HG03558 (cell line): ENCODE data around the gene RASAL1.

Experiments used
- ATAC-seq: cut with Tn5 transposase; IDR thresholded peaks from one replicate; pipeline ENCODE4 v1.9.1; 2021; ENCODE audit warnings: moderate number of reproducible peaks; ENCODE audit not compliant: unreplicated experiment; ENCODE audit errors: extremely low read depth

Gene RASAL1

DNA sequence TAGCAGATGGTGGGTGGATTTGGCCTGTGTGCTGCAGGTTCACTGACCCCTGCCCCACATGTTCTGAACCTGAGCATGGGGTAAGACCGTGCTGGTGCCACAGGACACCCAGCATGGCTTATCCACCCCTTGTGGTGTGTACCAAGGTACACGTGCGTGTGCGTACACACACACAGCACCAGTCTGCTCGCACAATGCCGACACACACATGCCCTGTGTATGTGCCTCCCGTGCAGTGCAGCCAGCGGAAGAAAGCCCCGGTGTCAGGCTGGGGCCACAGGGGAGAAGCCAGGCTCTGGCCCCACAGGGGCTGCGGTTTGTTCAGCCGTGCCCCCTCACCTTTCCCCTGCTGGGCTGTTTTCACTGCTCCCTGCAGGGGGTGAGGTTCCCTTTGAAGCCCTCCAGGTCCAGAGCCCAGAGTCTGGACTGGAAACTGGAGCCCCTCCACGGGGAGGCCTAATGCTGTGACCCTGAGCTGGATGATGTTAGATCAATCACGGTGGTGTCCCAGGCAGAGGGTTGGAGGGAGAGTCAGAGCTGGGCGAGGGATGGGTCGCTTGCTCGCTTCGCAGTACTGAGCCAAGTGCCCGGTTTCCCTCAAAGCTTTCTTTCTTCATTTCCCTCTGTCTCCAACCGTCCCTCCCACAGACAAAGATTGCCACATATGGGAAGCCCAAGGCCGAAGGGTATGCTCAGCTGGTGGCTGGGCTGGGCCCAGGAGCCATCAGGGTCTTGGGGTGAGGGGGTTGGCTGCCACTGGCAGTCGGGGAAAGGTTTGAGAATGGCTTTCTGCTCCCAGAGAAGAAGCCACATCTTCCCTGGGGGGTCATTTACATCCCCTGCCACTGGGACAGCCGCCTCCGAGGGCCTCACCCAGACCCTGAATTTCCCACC, 72.8 kb downstream of the RASAL1 start:
- ATAC-seq: no peak

DNA sequence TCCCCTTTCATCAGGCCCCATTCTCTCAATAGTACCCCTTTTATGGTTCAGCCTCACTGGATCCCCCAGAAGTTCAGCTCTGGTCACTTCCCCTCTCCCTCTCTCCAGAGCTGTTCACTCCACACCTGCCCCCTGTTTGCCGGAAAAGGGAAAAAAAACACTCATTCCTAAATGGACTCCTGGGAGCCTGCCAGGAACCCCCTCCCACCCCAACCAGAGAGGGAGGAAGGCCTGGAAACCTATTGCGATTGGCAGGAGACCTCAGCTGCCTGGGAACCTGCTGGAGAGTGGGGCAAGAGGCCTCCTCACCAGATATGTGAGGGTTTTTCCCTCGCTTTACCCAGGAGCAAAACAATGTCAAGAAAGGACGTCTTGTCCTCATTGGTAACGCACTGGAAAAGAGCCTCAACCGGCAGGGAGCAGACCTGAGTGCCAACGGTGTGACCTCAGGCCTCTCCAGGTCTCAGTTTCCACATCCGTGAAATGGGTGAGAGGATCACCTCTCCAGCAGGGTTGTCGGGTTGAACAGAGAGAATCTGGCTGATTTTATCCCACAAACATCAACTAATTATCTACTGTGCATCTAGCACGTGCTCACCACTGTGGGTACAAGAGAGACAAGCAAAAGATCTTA, 74.4 kb downstream of the RASAL1 start:
- ATAC-seq: no peak

DNA sequence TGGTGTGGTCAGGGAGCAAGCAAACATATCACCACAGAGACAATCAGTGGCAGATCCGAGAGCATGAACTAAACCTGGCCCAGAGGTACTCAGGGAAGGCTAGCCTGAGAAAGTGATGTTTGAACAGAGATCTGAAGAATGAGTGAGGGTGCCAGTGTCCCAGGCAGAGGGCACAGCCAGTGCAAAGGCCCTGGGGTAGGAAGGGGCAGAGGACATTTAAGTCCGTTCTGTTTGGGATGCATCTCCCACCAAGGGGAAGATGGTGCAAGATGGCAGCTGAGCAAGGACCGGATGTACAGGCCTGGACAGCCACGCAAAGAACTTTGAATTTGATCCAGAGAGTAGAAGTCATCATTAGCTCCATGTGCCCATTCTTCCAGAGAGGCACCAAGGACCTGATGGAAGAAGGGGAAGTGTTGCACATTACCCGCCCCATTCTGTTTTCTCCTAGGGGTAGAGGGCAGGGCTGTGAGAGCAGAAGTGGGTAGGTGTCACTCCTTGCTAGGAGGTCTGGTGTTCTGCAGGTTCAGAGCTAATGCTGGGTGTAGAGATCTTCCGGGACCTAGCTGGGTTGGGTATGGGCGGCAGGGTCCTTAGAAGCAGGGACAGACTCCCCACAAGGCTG, 75.1 kb downstream of the RASAL1 start:
- no peak for ATAC-seq

DNA sequence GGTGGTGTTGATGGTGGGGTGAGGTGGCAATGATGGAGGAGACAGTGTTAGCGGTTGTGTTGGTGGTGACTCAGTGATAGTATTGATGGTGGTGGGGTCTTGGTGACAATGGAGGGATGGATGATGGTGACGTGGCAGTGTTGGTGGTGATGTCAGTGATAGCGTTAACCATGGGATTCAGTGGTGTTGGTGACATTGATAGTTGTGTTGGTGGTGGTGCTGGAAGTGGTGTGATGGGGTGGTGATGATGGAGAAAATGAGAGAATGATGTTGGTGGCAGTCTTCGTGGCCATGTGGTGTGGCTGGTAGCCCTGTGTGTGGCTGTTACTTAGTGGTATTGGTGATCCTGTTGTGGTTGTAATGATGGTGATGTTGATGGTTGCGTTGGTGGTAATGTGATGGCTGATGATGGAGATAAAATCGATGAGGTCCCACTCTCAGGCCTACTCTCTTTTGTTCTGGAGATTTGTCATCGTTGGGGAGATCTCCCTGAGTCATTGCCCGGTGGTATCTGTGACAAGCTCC, 76.4 kb downstream of the RASAL1 start:
- no peak for ATAC-seq

DNA sequence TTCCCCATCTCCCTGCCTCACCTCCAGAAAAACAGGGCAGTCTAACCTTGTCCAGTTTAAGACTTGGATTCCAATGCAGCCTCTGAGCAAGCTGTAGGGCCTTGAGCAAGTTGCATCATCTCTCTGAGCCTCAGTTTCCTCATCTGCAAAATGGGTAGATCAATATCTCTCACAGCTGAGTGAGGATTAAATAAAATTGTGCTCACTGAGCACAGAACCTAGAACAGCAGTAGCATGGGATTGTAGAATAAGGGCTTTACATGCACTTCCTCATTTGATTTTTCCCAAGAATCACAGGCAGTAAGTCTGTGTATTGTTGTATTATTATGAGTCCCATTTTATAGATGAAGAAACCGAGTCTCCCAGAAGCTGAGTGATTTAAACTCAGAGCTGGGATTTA, 77.0 kb downstream of the RASAL1 start:
- ATAC-seq: no peak

DNA sequence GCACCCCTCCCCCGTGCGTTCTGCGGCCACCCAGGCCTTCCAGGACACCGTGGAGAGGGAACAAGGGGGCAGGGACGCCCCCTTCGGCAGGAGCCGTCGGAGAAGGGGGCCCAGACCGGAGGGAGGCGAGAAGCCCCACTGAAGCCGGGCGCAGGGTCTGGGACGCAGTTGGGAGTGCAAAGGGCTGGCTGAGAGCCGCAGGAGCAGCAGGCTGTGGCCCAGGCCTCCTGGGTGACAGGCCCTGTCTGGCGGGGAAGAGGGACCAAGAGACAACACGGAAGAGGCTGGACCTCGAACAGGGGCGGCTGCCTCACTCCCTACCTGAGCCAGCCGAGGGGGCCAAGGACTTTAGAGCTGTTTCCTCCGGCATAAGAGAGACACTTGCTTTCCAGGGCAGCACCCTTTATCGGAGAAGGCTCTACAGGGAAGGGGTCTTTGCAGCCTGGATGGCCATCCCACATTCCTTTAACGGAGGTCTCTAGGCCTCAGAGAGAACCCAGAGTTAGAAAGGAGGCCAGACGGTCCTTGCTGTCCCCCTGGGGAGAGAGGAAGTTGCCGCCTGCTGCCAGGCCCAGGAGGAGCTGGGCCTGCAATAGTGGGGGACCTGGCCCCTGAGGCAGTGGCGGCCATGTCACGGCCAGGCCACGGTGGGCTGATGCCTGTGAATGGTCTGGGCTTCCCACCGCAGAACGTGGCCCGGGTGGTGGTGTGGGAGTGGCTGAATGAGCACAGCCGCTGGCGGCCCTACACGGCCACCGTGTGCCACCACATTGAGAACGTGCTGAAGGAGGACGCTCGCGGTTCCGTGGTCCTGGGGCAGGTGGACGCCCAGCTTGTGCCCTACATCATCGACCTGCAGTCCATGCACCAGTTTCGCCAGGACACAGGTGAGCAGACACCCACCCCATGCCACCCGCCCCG, 77.7 kb downstream of the RASAL1 start:
- no peak for ATAC-seq

DNA sequence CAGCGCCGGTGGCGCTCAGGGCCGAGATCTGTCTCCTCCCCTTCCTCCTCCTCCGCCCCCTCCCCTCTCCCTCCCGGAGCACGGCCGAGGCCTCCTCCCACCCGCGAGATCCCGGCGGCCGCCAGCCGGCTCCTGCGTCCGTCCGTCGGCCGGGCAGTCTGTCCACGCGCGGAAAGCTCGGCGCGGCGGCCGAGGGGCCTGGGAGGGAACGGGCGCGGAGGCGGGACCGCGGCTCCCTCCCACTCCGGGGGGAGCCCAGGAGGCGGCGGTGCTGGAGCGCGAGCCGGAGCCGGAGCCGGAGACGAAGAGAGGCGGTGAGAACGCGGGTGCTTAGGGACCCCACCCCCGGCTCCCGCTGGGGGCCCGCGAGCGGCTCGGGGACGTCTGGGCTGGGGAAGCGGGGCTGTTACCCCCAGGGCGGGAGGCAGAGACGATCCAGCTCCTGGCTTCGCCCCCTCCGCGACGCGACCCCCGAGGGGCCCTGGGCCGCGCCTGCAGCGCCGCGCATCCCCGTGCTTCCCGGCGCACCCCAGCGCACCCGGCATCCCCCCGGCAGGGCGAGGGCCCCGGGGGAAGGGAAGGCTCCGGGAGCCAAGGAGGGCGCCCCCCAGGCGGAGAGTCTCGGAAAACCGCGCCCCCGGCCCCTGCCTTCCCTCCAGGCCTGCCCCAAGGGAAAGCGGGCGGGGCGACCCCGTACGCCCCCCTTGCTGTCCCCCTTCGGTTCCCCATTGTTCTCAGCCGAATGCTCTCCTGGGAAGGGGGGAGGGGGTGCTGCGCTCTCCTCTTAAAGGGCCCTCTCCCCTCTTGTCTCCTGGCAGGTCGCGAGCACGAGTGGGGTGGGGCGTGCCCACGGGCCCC, 78.7 kb downstream of the RASAL1 start, which contains the start of gene DTX1:
TSS of gene DTX1 (plus strand) at position 100 of the 858 bp plus-strand sequence. CDS start 1,463 bp downstream, outside the sequence.
- ATAC-seq: no peak

DNA sequence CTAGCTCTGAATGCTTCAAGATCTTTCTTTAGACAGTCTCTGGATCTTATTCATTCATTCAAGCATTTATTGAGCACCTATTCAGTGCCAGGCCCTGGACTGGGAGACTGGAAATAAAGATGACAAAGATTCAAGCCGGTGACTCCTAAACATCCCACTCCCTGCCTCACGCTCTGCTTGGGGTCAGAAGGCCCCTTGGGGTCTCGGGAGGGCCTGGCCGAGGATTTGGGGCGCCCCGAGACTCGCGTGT, 79.3 kb downstream of the RASAL1 start:
- no peak for ATAC-seq

DNA sequence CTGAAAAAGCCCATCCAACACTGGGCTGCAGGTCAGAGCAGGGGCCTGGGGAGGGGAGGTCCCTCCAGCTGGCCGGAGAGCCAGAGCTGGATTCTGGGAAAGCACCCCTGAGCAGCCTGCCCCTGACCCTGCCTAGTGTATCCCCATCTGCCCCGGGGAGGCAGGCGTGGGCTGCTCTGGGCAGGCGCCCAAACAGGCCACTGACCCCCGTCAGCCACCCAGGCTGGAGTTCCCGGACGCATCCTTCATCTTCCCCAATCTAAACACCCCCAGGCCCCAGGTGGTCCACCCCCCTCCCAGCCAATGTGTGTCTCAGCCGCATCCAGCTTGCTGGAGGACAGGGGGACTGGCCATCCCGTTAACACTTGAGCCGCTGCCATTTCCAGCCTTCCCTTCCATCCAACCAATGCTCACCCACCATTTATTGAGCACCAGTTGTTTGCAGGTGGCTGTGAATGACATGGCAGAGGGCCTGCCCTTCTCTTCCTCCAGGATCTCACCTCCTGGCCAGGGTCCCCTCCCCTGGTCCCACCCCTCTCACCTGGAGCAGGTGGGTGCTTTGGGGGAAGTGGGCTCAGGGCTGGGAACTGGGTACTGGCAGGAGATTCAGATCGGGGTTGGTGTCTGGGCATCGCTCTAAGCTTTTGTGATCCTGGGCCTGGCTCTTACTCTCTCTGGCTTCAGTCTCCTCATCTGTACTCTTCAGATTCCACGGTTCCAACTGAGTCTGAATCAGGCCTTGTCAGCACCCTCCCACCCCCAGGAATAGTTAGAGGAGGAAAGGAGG, 79.8 kb downstream of the RASAL1 start:
- no peak for ATAC-seq

DNA sequence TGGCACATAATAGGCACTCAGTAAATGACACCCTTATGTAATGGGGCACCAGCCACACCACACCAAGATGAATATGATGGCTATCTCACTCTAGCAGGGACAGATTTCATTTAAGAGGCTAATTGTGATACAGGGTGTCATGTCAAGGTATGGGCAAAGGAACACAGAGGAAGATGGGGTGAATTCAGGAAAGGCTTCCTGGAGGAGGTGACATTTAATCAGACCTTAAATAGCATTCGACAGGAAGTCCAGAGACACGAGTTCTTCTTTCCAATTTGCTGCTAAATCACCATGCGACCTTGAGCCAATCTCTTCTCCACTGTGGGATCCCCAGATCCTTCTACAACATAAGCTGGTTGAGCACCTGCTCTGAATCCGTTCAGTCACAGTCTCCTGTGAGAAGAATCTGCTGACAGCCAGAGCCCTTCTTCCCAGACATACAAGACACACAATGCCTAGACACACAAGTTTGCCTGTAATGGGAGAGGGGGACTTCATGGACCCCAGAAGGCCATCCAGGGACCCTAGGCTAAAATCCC, 80.5 kb downstream of the RASAL1 start:
- ATAC-seq: no peak

DNA sequence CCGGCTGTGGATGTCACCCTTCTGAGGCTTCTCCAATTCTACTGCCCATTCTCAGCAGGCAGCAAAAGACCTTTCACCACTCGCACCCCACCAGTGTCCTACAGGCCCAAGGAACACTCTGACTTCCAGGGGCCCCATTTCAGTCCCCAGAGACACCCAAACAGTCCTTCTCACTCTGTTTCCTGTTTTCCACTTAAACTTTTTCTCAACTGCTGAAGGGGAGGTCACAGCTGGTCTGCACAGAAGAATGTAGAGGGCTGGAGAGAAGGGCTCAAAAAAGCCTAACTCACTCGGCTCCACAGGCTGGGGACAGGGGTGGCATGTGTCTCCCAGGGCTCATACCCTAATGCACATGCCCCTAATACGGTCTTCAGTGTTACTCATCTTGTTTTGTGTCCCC, 83.2 kb downstream of the RASAL1 start:
- ATAC-seq: no peak

DNA sequence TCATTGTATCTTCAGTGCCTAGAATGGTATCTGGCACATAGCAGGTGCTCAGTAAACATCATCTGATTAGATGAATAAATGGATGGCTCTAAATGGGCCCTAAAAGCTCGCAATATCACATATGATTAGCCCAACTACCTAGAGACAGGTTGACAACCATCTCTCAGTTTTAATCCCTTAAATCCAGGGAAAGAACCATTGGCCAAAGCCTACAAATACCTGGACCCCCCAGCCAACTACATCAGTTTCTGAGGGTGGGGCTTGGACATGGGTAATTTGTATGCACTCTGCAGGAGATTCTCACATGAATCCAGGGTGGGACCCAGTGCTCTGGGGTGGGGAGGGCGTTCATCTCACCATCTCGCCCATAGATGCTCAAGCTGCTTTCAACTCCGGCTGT, 83.8 kb downstream of the RASAL1 start:
- ATAC-seq: no peak

DNA sequence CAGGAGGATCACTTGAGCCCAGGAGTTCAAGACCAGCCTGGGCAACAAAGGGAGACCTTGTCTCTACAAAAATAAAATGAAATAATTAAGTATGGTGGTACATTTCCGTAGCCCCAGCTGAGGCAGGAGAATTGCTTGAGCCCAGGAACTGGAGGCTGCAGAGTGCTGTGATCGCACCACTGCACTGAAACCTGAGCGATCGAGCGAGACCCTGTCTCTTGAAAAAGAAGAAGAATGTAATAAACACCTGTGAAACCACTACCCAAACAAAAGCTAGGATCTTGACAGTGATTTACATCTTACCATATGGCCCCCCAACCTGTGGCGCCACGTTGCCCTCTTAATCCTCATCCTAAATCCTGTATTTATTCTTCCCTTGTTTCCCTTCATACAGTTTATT, 84.8 kb downstream of the RASAL1 start:
- ATAC-seq: no peak

DNA sequence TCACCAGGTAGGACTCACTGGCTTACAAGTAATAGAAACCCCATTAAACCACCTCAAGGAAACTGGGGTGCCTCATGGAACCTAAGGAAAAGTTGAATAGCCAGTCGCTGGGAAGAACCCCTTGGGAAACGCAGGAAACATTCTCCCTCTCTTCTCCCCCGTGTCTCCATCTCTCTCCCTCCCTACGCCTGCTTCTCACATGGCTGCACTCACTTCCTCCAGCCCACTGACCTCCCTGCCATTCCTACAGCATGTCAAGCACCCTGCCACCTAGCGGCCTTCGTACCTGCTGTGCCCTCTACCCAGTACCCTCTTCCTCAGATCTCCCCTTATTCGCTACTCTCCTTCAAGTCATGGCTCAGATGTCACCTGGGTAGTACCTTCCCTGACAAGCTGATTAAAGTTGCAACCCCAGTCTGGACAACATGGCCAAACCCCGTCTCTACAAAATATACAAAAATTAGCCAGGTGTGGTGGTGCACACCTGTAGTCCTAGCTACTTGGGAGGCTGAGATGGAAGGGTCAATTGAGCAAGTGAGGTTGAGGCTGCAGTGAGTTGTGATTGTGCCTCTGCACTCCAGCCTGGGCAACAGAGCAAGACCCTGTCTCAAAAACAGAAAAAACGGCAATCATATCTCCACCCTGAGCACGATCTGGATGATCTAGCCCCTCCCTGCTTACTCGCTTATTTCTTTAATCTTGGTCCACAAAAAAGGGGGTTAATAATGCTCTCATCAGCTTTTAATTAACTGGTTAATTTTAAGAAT, 85.4 kb downstream of the RASAL1 start:
- no peak for ATAC-seq
